Measurements from ENCODE around the gene CACNA1C. TPM values are rescaled to one million over a fixed set of nuclear protein-coding genes. Genes with fewer than 3 reads are reported as not detected.

CACNA1C gene
- total and polyA plus RNA-seq, 8 donors, result 0.31 to 55.8 (median 7.2) TPM

DNA sequence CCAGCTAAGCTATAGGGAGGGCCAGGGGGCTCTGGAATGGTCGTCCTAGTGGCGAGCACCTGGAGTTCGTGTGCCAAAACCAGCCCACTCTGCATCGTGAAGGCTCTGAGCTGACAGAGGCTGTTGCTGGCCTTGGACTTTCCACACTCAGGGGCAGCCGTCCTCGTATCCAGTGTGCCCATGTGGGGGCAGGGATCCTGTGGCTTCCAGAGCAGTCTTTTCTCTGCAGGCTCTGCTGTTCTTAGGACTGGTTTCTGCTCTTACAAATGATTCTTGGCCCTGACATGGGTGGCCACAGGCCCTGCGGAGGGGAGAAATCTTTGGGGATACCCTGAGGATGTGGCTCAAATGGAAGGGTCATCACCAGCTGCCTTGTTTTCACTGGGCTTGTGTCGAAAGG lies 564.6 kb downstream of the CACNA1C start:
- TF ChIP-seq POLR2A (IDR thresholded peaks at IDR 0.05) (no peak), POLR2AphosphoS5 (IDR thresholded peaks at IDR 0.05) (no peak), EP300 (IDR thresholded peaks at IDR 0.05) (no peak)
- TF ChIP-seq, protein P1, sequence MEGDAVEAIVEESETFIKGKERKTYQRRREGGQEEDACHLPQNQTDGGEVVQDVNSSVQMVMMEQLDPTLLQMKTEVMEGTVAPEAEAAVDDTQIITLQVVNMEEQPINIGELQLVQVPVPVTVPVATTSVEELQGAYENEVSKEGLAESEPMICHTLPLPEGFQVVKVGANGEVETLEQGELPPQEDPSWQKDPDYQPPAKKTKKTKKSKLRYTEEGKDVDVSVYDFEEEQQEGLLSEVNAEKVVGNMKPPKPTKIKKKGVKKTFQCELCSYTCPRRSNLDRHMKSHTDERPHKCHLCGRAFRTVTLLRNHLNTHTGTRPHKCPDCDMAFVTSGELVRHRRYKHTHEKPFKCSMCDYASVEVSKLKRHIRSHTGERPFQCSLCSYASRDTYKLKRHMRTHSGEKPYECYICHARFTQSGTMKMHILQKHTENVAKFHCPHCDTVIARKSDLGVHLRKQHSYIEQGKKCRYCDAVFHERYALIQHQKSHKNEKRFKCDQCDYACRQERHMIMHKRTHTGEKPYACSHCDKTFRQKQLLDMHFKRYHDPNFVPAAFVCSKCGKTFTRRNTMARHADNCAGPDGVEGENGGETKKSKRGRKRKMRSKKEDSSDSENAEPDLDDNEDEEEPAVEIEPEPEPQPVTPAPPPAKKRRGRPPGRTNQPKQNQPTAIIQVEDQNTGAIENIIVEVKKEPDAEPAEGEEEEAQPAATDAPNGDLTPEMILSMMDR (IDR thresholded peaks at IDR 0.05), result no peak
- Histone ChIP-seq H3K36me3 (peaks cover 0 to 71% (median 19%) of the 10 kb centered on the region in 4 donors), H3K27ac (no peak overlapping the region), H3K4me1 (peaks cover 0 to 4% (median 0%) of the 10 kb centered on the region in 4 donors), H3K9me3 (no peaks in the 10 kb centered on the region), H3K4me3 (no peak overlapping the region), H3K27me3 (no peaks in the 10 kb centered on the region)
- no peak for DNase-seq
- intact Hi-C loops (cut with DNase I; ENCODE audit: low total_unique reads), result no loop called here
- 90 to 93% (median 90%) methylated on average over 8 of the region's 8 CpGs for WGBS, 5 donors

DNA sequence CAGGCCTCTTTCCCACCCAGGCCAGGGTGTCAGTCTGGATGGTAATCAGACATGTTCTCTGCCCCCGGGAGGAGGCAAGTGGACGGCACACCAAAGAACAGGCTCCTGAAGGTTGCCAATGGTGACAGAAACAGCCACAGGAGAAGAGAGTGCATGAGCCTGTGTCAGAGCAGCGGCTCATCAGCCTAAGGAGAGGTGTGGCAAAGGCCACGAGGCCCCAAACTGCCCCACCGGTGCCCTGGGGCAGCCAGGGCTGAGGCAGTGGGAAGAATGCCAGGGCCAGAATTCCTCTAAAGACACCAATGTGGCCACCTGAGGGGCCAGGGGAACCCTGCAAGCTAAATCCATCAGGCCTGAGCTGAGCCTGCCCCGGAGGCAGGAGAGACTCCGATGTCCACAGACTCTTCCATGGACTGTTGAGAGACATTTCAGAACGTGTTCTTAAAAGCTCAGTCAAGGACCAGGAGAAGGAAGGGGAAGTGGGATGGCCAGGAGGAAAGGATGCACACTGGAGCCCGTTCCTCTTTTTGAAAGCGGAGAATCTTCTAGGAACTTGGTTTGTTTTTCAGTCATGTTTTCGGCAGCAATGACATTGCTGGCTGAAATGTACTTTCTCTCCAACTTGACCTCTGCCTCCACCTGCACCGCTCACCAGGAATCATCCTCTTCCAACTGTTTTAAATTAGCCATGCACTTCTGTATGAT lies 565.7 kb downstream of the CACNA1C start:
- Histone ChIP-seq H3K4me1 (peaks cover 0 to 4% (median 0%) of the 10 kb centered on the region in 4 donors), H3K27ac (no peak overlapping the region), H3K9me3 (no peaks in the 10 kb centered on the region), H3K27me3 (no peaks in the 10 kb centered on the region), H3K36me3 (peaks cover 0 to 70% (median 21%) of the 10 kb centered on the region in 4 donors), H3K4me3 (no peak overlapping the region)
- intact Hi-C loops (cut with DNase I; ENCODE audit: low total_unique reads), result no loop called here
- 81 to 87% (median 84%) methylated on average over 12 of the region's 12 CpGs for WGBS, 5 donors
- TF ChIP-seq POLR2A (IDR thresholded peaks at IDR 0.05), result no peak
- TF ChIP-seq EP300 (IDR thresholded peaks at IDR 0.05), result no peak
- TF ChIP-seq, protein P1 (IDR thresholded peaks at IDR 0.05), result no peak
- no peak for TF ChIP-seq POLR2AphosphoS5 (IDR thresholded peaks at IDR 0.05)
- DNase-seq, result no peak

DNA sequence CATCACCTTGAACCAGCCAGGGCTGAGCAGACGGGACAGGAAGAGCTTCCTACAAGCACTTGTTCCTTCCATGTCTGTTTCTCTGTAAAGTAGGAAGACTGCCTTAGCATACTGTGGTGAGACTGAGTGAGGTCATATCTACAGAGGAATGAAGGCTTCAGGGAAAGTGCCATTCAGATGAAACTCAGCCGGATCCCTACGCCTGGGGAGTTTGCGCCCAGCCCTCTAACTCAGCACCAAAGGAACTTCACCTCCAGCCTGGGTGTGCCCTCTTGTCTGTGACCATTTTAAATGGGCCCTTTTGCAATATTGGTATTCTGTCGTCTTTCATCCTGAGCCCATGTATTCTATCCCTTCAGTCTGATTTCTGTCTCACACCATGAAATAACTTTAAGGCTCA lies 566.3 kb downstream of the CACNA1C start:
- no peak for TF ChIP-seq POLR2AphosphoS5 (IDR thresholded peaks at IDR 0.05)
- TF ChIP-seq EP300 (IDR thresholded peaks at IDR 0.05), result no peak
- TF ChIP-seq POLR2A (IDR thresholded peaks at IDR 0.05), result no peak
- TF ChIP-seq, protein P1 (IDR thresholded peaks at IDR 0.05), result no peak
- H3K4me3 ChIP-seq, result no peak overlapping the region
- H3K9me3 ChIP-seq, result no peaks in the 10 kb centered on the region
- H3K36me3 ChIP-seq, result peaks cover 0 to 72% (median 25%) of the 10 kb centered on the region in 4 donors
- H3K4me1 ChIP-seq, result peaks cover 0 to 2% (median 0%) of the 10 kb centered on the region in 4 donors
- 90 to 95% (median 95%) methylated on average over 5 of the region's 5 CpGs for WGBS, 5 donors
- intact Hi-C loops (cut with DNase I; ENCODE audit: low total_unique reads), result no loop called here
- no peak overlapping the region for H3K27ac ChIP-seq
- DNase-seq, result no peak
- no peaks in the 10 kb centered on the region for H3K27me3 ChIP-seq

DNA sequence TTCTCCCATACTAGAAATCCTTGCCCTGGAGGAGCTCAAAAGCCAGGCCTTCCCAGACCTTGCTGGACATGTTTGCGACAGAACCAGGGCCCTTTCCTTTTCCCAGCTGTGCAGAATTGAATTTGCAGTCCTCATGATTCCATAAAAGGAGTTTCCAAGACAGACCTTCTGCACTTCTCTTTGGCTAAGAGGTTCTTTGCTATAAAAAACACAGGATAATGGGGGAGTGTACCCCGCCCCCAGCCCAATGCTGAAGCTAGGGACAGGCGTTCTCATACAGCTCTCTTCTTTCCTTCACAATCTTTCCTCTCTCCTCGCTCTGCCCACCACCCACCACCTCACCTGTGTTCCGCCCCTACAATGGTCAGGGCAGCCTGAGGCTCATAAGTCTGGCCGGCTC lies 569.7 kb downstream of the CACNA1C start:
- Histone ChIP-seq H3K27ac (no peak overlapping the region), H3K9me3 (no peaks in the 10 kb centered on the region), H3K36me3 (peaks cover 0 to 63% (median 20%) of the 10 kb centered on the region in 4 donors), H3K27me3 (peaks cover 0 to under 1% (median 0%) of the 10 kb centered on the region in 3 donors), H3K4me3 (no peak overlapping the region), H3K4me1 (no peaks in the 10 kb centered on the region)
- intact Hi-C loops (cut with DNase I; ENCODE audit: low total_unique reads), result no loop called here
- TF ChIP-seq POLR2AphosphoS5 (IDR thresholded peaks at IDR 0.05), result no peak
- TF ChIP-seq, protein P1 (IDR thresholded peaks at IDR 0.05), result no peak
- TF ChIP-seq EP300 (IDR thresholded peaks at IDR 0.05), result no peak
- TF ChIP-seq POLR2A (IDR thresholded peaks at IDR 0.05), result no peak
- no peak for DNase-seq
- 75 to 89% (median 83%) methylated on average over 6 of the region's 6 CpGs for WGBS, 5 donors
